Measurements from ENCODE around the gene HYLS1. TPM values are rescaled to one million over a fixed set of nuclear protein-coding genes. Genes with fewer than 3 reads are reported as not detected.

Gene HYLS1
- total and polyA plus RNA-seq, 9 of the 15 experiments (the other 6 are each of a cell fraction or from before 2014, with no cell fraction given): 2.7 to 8.2 (median 4.8) TPM

DNA sequence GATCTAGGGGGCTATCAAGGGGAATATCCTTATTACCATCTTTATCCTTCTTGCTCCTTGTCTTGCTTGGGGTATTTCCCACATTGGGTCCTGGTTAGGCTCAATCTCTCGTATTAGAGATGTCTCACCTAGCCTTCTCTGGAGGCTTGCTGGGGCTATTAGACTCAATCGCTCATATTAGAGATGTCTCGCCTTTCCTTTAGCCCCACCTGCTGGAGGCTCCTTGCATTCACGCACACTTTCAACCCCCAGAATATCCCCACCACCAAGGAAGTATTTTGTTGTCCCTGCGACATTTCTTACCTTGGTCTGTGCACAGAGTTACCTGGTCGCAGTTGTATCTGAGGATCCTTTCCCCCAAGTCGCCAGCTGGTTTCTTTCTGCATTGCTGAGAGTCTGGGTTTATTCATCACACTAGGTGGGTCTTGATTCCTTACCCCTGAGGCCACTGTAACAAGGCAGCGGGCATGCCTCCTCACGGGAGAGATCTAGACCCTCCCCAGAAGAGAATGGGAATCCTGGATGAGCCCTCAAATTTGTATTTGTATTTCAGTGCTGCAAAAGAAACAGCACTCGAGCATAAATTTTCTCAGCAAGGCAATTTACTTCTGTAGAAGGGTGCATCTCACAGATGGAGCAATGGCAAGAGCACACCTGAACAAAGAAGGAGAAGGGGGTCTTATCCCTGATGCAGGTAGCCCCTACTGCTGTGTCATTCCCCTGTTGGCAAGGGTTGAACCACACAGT is 15.9 kb upstream of the HYLS1 start:
- in situ Hi-C loops (cut with MboI) (loop anchor here (10.0 kb wide), 2 partner anchors 317 to 447 kb away; no protein-coding TSS in a partner anchor), intact Hi-C loops (cut with micrococcal nuclease) (loop anchor here (5.0 kb wide), 4 partner anchors 99 to 909 kb away; partner anchors contain the start of gene CHEK1)
- Histone ChIP-seq H3K27me3 (ENCODE audit: control insufficient read depth in 2 of 2, insufficient read depth in 2 of 2, low read length in 2 of 2) (no peaks in the 10 kb centered on the region), H3K9ac (ENCODE audit: insufficient read depth in 1 of 2, low read depth in 2 of 2, low read length in 2 of 2) (no peak overlapping the region), H3K27ac (ENCODE audit: extremely low read depth, low read depth, low read length) (no peak overlapping the region), H3K4me1 (replicated peaks in 1 of 2; ENCODE audit: control insufficient read depth in 2 of 2, insufficient read depth in 2 of 2, low read length in 2 of 2) (peaks cover 0 to 3% of the 10 kb centered on the region in 2 experiments; a peak in 2 of 5 replicates), H3K79me2 (ENCODE audit: control insufficient read depth, insufficient read depth, low read length) (no peaks in the 10 kb centered on the region), H3K4me2 (ENCODE audit: insufficient read depth, low read length) (no peak overlapping the region), H3K9me3 (replicated peaks; ENCODE audit: control insufficient read depth, insufficient read depth, low read depth, low read length) (no peaks in the 10 kb centered on the region; the same call in 1 of the 2 replicates), H3K9me1 (ENCODE audit: control insufficient read depth, insufficient read depth, low read length) (no peaks in the 10 kb centered on the region), H2AFZ (ENCODE audit: low read depth, low read length) (no peak overlapping the region), H3K4me3 (no peak overlapping the region), H3K36me3 (ENCODE audit: control insufficient read depth, insufficient read depth, low read length) (no peaks in the 10 kb centered on the region), H4K20me1 (replicated peaks; ENCODE audit: control insufficient read depth, insufficient read depth, low read length) (no peaks in the 10 kb centered on the region)
- ATAC-seq: peak; percentile 75
- peak; percentile 40 for FAIRE-seq
- POLR2A ChIA-PET: no interaction called here
- 16% methylated on average over 10 of the region's 10 CpGs for WGBS (ENCODE audit: insufficient coverage, low coverage, missing lambda C conversion rate)
- no TSS peak for BruUV-seq (replicated peaks)
- CTCF ChIA-PET (ENCODE audit: low intra/inter-chr PET ratio): interaction anchor here (0.6 to 1.3 kb wide), 3 partner anchors 148 to 910 kb away, joined by 3 to 5 read pairs (median 3); no protein-coding TSS in a partner anchor
- DNase-seq (ENCODE audit: extremely low read depth in 1 of 4, low spot score in 3 of 4): peak; percentile 24 to 55 (median 40)
- TF ChIP-seq, protein P1, sequence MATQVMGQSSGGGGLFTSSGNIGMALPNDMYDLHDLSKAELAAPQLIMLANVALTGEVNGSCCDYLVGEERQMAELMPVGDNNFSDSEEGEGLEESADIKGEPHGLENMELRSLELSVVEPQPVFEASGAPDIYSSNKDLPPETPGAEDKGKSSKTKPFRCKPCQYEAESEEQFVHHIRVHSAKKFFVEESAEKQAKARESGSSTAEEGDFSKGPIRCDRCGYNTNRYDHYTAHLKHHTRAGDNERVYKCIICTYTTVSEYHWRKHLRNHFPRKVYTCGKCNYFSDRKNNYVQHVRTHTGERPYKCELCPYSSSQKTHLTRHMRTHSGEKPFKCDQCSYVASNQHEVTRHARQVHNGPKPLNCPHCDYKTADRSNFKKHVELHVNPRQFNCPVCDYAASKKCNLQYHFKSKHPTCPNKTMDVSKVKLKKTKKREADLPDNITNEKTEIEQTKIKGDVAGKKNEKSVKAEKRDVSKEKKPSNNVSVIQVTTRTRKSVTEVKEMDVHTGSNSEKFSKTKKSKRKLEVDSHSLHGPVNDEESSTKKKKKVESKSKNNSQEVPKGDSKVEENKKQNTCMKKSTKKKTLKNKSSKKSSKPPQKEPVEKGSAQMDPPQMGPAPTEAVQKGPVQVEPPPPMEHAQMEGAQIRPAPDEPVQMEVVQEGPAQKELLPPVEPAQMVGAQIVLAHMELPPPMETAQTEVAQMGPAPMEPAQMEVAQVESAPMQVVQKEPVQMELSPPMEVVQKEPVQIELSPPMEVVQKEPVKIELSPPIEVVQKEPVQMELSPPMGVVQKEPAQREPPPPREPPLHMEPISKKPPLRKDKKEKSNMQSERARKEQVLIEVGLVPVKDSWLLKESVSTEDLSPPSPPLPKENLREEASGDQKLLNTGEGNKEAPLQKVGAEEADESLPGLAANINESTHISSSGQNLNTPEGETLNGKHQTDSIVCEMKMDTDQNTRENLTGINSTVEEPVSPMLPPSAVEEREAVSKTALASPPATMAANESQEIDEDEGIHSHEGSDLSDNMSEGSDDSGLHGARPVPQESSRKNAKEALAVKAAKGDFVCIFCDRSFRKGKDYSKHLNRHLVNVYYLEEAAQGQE (IDR thresholded peaks at IDR 0.05; ENCODE audit: borderline replicate concordance): peak; percentile 39; the same call in 1 of the 2 replicates
- TF ChIP-seq, protein P1 (CRISPR knock-in tag; IDR thresholded peaks at IDR 0.05; ENCODE audit: low read depth): no peak
- peak; percentile 39 for TF ChIP-seq DACH1 (IDR thresholded peaks at IDR 0.05; ENCODE audit: partially characterized antibody)
- TF ChIP-seq, protein P2, sequence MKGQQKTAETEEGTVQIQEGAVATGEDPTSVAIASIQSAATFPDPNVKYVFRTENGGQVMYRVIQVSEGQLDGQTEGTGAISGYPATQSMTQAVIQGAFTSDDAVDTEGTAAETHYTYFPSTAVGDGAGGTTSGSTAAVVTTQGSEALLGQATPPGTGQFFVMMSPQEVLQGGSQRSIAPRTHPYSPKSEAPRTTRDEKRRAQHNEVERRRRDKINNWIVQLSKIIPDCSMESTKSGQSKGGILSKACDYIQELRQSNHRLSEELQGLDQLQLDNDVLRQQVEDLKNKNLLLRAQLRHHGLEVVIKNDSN (CRISPR knock-in tag; IDR thresholded peaks at IDR 0.05): no peak
- TF ChIP-seq, protein P3, sequence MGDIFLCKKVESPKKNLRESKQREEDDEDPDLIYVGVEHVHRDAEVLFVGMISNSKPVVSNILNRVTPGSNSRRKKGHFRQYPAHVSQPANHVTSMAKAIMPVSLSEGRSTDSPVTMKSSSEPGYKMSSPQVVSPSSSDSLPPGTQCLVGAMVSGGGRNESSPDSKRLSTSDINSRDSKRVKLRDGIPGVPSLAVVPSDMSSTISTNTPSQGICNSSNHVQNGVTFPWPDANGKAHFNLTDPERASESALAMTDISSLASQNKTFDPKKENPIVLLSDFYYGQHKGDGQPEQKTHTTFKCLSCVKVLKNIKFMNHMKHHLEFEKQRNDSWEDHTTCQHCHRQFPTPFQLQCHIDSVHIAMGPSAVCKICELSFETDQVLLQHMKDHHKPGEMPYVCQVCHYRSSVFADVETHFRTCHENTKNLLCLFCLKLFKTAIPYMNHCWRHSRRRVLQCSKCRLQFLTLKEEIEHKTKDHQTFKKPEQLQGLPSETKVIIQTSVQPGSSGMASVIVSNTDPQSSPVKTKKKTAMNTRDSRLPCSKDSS (IDR thresholded peaks at IDR 0.05; ENCODE audit: low read depth, partially characterized antibody): peak; percentile 71
- TF ChIP-seq CBX3 (IDR thresholded peaks at IDR 0.05; ENCODE audit: borderline replicate concordance in 1 of 2, low read length in 2 of 2): peak in 1 of 2 experiments; percentile 83; a peak in 1 of 3 replicates
- TF ChIP-seq GATAD2A (IDR thresholded peaks at IDR 0.05): no peak
- TF ChIP-seq, protein P4, sequence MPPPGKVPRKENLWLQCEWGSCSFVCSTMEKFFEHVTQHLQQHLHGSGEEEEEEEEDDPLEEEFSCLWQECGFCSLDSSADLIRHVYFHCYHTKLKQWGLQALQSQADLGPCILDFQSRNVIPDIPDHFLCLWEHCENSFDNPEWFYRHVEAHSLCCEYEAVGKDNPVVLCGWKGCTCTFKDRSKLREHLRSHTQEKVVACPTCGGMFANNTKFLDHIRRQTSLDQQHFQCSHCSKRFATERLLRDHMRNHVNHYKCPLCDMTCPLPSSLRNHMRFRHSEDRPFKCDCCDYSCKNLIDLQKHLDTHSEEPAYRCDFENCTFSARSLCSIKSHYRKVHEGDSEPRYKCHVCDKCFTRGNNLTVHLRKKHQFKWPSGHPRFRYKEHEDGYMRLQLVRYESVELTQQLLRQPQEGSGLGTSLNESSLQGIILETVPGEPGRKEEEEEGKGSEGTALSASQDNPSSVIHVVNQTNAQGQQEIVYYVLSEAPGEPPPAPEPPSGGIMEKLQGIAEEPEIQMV (tag; conservative IDR thresholded peaks at IDR 0.05; ENCODE audit: low read depth): no peak

All from K562 (cell line).